Measurements from ENCODE around the gene TRAPPC14. TPM values are rescaled to one million over a fixed set of nuclear protein-coding genes. Genes with fewer than 3 reads are reported as not detected.
"Not testable (repeated sequence)": the region's sequence is repeated elsewhere in the genome, so short reads cannot be mapped to it uniquely, and the experiment has no call there.

The TRAPPC14 gene
- total RNA-seq, 5 donors from 2014 or later (not counting 1 experiment from before 2014, with no cell fraction given), result 52.0 to 97.2 (median 79.0) TPM

DNA sequence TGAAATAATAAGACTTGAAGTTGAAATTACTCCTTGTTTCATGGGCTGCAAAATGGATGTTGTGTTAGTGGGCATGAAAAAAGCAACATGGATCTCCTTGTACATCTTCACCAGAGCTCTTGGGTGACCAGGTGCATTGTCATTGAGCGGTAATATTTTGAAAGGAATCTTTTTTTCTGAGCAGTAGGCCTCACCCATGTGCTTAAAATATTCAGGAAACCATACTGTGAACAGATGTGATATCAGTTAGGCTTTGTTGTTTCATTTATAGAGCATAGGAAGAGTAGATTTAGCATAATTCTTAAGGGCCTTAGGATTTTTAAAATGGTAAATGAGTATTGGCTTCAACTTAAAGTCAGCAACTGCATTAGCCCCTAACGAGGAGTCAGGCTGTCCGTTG is 34.4 kb upstream of the TRAPPC14 start:
- Mint-ChIP-seq H3K27me3 (no peaks in the 10 kb centered on the region), H3K27ac (peak overlapping the region; percentile 69 to 80), H3K4me3 (peak overlapping the region in 1 of 3 donors; percentile 20), H3K36me3 (no peaks in the 10 kb centered on the region), H3K9me3 (no peaks in the 10 kb centered on the region), H3K4me1 (peaks cover 35 to 45% (median 43%) of the 10 kb centered on the region in 3 donors)
- WGBS (ENCODE audit: insufficient coverage), result 57% methylated on average over 1 of the region's 3 CpGs
- ChIA-PET POLR2A (interaction anchor here in 1 of 2 donors (1.1 kb wide), 1 partner anchor 54 kb away, joined by 6 read pairs; no protein-coding TSS in a partner anchor), CTCF (no interaction called here)
- Histone ChIP-seq H3K4me3 (ENCODE audit: control insufficient read depth in 1 of 2, extremely low read depth in 1 of 2, low read length in 1 of 2) (no peak overlapping the region), H3K4me1 (ENCODE audit: control insufficient read depth in 1 of 2, extremely low read depth in 1 of 2, insufficient read depth in 2 of 2, low read length in 2 of 2) (peaks cover 0 to 41% of the 10 kb centered on the region in 2 experiments), H3K36me3 (ENCODE audit: control insufficient read depth in 2 of 2, extremely low read depth in 1 of 2, insufficient read depth in 1 of 2, low read length in 1 of 2) (no peaks in the 10 kb centered on the region), H3K27me3 (replicated peaks in 1 of 2; ENCODE audit: control insufficient read depth in 2 of 2, extremely low read depth in 1 of 2, insufficient read depth in 2 of 2, low read length in 1 of 2) (no peaks in the 10 kb centered on the region), H3K9me3 (no peaks in the 10 kb centered on the region), H3K27ac (ENCODE audit: low read length) (no peak overlapping the region)
- DNase-seq (no peak), ATAC-seq (replicated peaks in 1 of 4) (no peak)

DNA sequence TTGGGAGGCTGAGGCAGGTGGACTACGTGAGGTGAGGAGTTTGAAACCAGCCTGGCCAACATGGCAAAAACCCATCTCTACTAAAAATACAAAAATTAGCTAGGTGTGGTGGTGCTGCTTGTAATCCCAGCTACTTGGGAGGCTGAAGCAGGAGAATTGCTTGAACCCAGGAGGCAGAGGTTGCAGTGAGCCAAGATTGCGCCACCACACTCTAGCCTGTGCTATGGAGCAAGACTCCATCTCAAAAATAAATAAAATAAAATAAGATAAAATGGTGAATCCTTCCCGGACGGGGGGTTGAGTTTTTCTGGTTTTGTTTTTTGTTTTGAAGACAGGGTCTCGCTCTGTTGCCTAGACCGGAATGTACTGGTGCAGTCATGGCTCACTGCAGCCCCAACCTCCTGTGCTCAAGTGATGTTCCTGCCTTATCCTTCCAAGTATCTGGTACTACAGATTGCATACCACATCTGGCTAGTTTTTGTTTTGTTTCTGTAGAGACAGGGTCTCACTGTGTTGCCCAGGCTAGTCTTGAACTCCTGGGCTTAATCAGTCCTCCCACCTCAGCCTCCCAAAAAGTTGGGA is 33.8 kb upstream of the TRAPPC14 start:
- no CpG with 5 or more reads among the region's 6 CpGs for WGBS (ENCODE audit: insufficient coverage)
- H3K36me3 ChIP-seq (ENCODE audit: control insufficient read depth in 2 of 2, extremely low read depth in 1 of 2, insufficient read depth in 1 of 2, low read length in 1 of 2); H3K4me3 ChIP-seq (ENCODE audit: control insufficient read depth in 1 of 2, extremely low read depth in 1 of 2, low read length in 1 of 2); H3K27ac ChIP-seq (ENCODE audit: low read length); H3K27me3 ChIP-seq (replicated peaks in 1 of 2; ENCODE audit: control insufficient read depth in 2 of 2, extremely low read depth in 1 of 2, insufficient read depth in 2 of 2, low read length in 1 of 2); CTCF ChIA-PET; H3K9me3 Mint-ChIP-seq; H3K9me3 ChIP-seq; H3K36me3 Mint-ChIP-seq; H3K27me3 Mint-ChIP-seq; POLR2A ChIA-PET; DNase-seq; ATAC-seq (replicated peaks in 1 of 4): not testable (repeated sequence)
- Mint-ChIP-seq H3K27ac (peak overlapping the region; percentile 75 to 81), H3K4me3 (peak overlapping the region in 1 of 3 donors; percentile 32), H3K4me1 (peaks cover 35 to 45% (median 43%) of the 10 kb centered on the region in 3 donors)
- H3K4me1 ChIP-seq (ENCODE audit: control insufficient read depth in 1 of 2, extremely low read depth in 1 of 2, insufficient read depth in 2 of 2, low read length in 2 of 2), result peaks cover 0 to 41% of the 10 kb centered on the region in 2 experiments

DNA sequence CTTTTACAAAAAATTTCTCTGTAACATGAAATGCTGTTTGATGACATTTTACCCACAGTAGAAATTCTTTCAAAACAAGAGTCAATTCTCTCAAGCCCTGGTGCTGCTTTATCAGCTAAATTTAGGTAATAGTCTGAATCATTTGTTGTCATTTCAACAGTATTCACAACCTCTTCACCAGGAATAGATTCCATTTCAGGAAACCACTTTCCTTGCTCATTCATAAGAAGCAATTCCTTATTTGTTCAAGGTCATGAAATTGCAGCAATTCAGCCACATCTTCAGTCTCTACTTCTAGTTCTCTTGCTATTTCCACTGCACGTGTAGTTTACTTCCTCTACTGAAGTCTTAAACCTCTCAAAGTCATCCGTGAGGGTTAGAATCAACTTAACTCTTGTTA is 33.3 kb upstream of the TRAPPC14 start:
- no peaks in the 10 kb centered on the region for H3K36me3 ChIP-seq (ENCODE audit: control insufficient read depth in 2 of 2, extremely low read depth in 1 of 2, insufficient read depth in 1 of 2, low read length in 1 of 2)
- Mint-ChIP-seq H3K36me3 (no peaks in the 10 kb centered on the region), H3K4me3 (peak overlapping the region in 1 of 3 donors; percentile 32), H3K4me1 (peaks cover 35 to 45% (median 43%) of the 10 kb centered on the region in 3 donors), H3K27me3 (no peaks in the 10 kb centered on the region), H3K9me3 (no peaks in the 10 kb centered on the region), H3K27ac (peak overlapping the region; percentile 75 to 81)
- POLR2A ChIA-PET, result no interaction called here
- ATAC-seq (replicated peaks in 1 of 4) (peak in 1 of 4 experiments; percentile 30), DNase-seq (no peak)
- H3K4me3 ChIP-seq (ENCODE audit: control insufficient read depth in 1 of 2, extremely low read depth in 1 of 2, low read length in 1 of 2), result no peak overlapping the region
- CTCF ChIA-PET, result no interaction called here
- H3K4me1 ChIP-seq (ENCODE audit: control insufficient read depth in 1 of 2, extremely low read depth in 1 of 2, insufficient read depth in 2 of 2, low read length in 2 of 2), result peaks cover 0 to 41% of the 10 kb centered on the region in 2 experiments
- H3K9me3 ChIP-seq, result no peaks in the 10 kb centered on the region
- no CpG with 5 or more reads among the region's 2 CpGs for WGBS (ENCODE audit: insufficient coverage)
- H3K27ac ChIP-seq (ENCODE audit: low read length), result no peak overlapping the region
- H3K27me3 ChIP-seq (replicated peaks in 1 of 2; ENCODE audit: control insufficient read depth in 2 of 2, extremely low read depth in 1 of 2, insufficient read depth in 2 of 2, low read length in 1 of 2), result no peaks in the 10 kb centered on the region

DNA sequence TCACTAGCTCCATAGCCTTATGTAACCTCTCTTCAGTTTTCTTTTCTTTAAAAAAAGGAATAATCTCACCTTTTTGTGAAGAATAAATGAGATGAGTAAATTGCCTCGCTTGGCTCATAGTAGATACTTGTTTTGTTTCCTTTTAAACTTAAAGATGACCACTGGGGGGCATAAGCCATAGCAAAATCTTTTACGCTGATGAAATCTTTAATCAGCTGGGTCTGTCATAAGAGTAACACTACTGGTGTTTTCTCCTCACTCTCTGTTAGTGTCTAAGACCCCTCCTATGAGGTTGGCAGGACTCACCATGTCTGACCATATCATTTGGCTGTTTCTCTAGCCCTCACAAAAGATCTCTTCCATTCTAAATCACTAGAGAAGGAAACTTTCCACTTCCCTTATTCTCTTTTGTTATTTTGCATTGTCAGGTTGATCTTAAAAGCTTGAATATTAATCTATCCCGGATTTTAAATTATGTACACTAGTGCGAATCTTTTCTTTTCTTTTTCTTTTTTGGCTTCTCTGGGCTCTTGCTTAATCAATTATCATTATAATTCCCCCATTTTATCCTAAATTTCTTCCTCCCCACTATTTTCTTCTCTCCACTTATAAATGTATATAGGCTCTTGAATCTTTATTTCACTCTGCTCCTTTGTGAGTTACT is 31.7 kb upstream of the TRAPPC14 start:
- H3K4me1 Mint-ChIP-seq, result peaks cover 35 to 43% (median 42%) of the 10 kb centered on the region in 3 donors
- H3K9me3 Mint-ChIP-seq, result no peaks in the 10 kb centered on the region
- no peaks in the 10 kb centered on the region for H3K36me3 ChIP-seq (ENCODE audit: control insufficient read depth in 2 of 2, extremely low read depth in 1 of 2, insufficient read depth in 1 of 2, low read length in 1 of 2)
- DNase-seq, result peak in 1 of 35 experiments; percentile 73
- H3K4me1 ChIP-seq (ENCODE audit: control insufficient read depth in 1 of 2, extremely low read depth in 1 of 2, insufficient read depth in 2 of 2, low read length in 2 of 2), result peaks cover 0 to 37% of the 10 kb centered on the region in 2 experiments
- no peaks in the 10 kb centered on the region for H3K27me3 Mint-ChIP-seq
- peak; percentile 77 to 87 (median 84) for ATAC-seq (replicated peaks in 1 of 4)
- ChIA-PET CTCF (interaction anchor here (0.6 to 1.4 kb wide), 11 partner anchors 13 to 217 kb away, joined by 3 to 13 read pairs (median 3); partner anchors contain the start of genes GPC2 (in 1 of the 2) and STAG3 (in 1 of the 2)), POLR2A (no interaction called here)
- H3K27ac Mint-ChIP-seq, result peak overlapping the region; percentile 37 to 50
- no peak overlapping the region for H3K4me3 ChIP-seq (ENCODE audit: control insufficient read depth in 1 of 2, extremely low read depth in 1 of 2, low read length in 1 of 2)
- H3K4me3 Mint-ChIP-seq, result no peak overlapping the region
- H3K27ac ChIP-seq (ENCODE audit: low read length), result no peak overlapping the region
- H3K27me3 ChIP-seq (replicated peaks in 1 of 2; ENCODE audit: control insufficient read depth in 2 of 2, extremely low read depth in 1 of 2, insufficient read depth in 2 of 2, low read length in 1 of 2), result no peaks in the 10 kb centered on the region
- no peaks in the 10 kb centered on the region for H3K36me3 Mint-ChIP-seq
- H3K9me3 ChIP-seq, result no peaks in the 10 kb centered on the region
- WGBS (ENCODE audit: insufficient coverage), result 0% methylated on average over 1 of the region's 4 CpGs

DNA sequence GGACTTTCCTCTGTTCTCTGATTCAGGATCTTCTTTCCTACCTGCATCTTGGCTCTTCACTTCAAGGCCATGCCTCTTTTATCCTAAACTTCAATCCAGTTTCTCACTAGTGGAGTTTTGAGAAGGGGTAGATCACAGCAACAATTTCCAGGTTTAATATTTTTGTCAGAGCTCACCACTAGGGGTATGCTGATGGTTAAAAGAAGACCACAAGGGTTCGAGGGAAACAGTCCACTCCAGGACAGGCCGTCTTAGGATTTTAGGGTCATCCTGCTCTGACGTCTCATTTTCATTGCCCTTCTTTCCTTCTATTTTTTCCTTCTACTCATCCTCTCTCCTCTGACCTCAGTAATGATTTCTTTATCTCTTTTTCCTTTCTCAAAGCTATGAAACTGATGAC is 30.5 kb upstream of the TRAPPC14 start:
- H3K36me3 ChIP-seq (ENCODE audit: control insufficient read depth in 2 of 2, extremely low read depth in 1 of 2, insufficient read depth in 1 of 2, low read length in 1 of 2), result no peaks in the 10 kb centered on the region
- peaks cover 0 to 32% of the 10 kb centered on the region in 2 experiments for H3K4me1 ChIP-seq (ENCODE audit: control insufficient read depth in 1 of 2, extremely low read depth in 1 of 2, insufficient read depth in 2 of 2, low read length in 2 of 2)
- Mint-ChIP-seq H3K27ac (no peak overlapping the region), H3K36me3 (no peaks in the 10 kb centered on the region), H3K9me3 (no peaks in the 10 kb centered on the region), H3K4me1 (peaks cover 32 to 43% (median 34%) of the 10 kb centered on the region in 3 donors), H3K27me3 (no peaks in the 10 kb centered on the region), H3K4me3 (no peak overlapping the region)
- no peak for DNase-seq
- ATAC-seq (replicated peaks in 1 of 4), result no peak
- H3K9me3 ChIP-seq, result no peaks in the 10 kb centered on the region
- CTCF ChIA-PET, result no interaction called here
- no peak overlapping the region for H3K4me3 ChIP-seq (ENCODE audit: control insufficient read depth in 1 of 2, extremely low read depth in 1 of 2, low read length in 1 of 2)
- POLR2A ChIA-PET, result no interaction called here
- no peaks in the 10 kb centered on the region for H3K27me3 ChIP-seq (replicated peaks in 1 of 2; ENCODE audit: control insufficient read depth in 2 of 2, extremely low read depth in 1 of 2, insufficient read depth in 2 of 2, low read length in 1 of 2)
- no peak overlapping the region for H3K27ac ChIP-seq (ENCODE audit: low read length)
- no CpG with 5 or more reads among the region's 3 CpGs for WGBS (ENCODE audit: insufficient coverage)

GRCh38 chr7:100185726-100186125 is 27.2 kb upstream of the TRAPPC14 start:
- peaks cover 34 to 40% (median 37%) of the 10 kb centered on the region in 3 donors for H3K4me1 Mint-ChIP-seq
- no peak overlapping the region for H3K27ac Mint-ChIP-seq
- Histone ChIP-seq H3K27ac (ENCODE audit: low read length) (no peak overlapping the region), H3K4me3 (ENCODE audit: control insufficient read depth in 1 of 2, extremely low read depth in 1 of 2, low read length in 1 of 2) (no peak overlapping the region), H3K4me1 (ENCODE audit: control insufficient read depth in 1 of 2, extremely low read depth in 1 of 2, insufficient read depth in 2 of 2, low read length in 2 of 2) (peaks cover 6 to 21% of the 10 kb centered on the region in 2 experiments), H3K9me3 (no peaks in the 10 kb centered on the region), H3K36me3 (ENCODE audit: control insufficient read depth in 2 of 2, extremely low read depth in 1 of 2, insufficient read depth in 1 of 2, low read length in 1 of 2) (no peaks in the 10 kb centered on the region), H3K27me3 (replicated peaks in 1 of 2; ENCODE audit: control insufficient read depth in 2 of 2, extremely low read depth in 1 of 2, insufficient read depth in 2 of 2, low read length in 1 of 2) (no peaks in the 10 kb centered on the region)
- ChIA-PET CTCF (interaction anchor here (0.7 to 1.4 kb wide), 3 partner anchors 19 to 95 kb away, joined by 4 to 6 read pairs (median 5); no protein-coding TSS in a partner anchor), POLR2A (interaction anchor here in 1 of 2 donors (0.6 kb wide), 1 partner anchor 159 kb away, joined by 11 read pairs; no protein-coding TSS in a partner anchor)
- 93% methylated on average over 2 of the region's 2 CpGs for WGBS (ENCODE audit: insufficient coverage)
- H3K9me3 Mint-ChIP-seq, result peaks cover 0 to 2% (median 2%) of the 10 kb centered on the region in 3 donors
- DNase-seq (no peak), ATAC-seq (replicated peaks in 1 of 4) (no peak)
- no peaks in the 10 kb centered on the region for H3K27me3 Mint-ChIP-seq
- no peak overlapping the region for H3K4me3 Mint-ChIP-seq
- no peaks in the 10 kb centered on the region for H3K36me3 Mint-ChIP-seq

All from T-cell (primary cell).